ENCODE measurements around the gene ADRA2C. TPM values are rescaled to one million over a fixed set of nuclear protein-coding genes. Genes with fewer than 3 reads are reported as not detected.

ADRA2C gene
- total and polyA plus RNA-seq, 11 donors, result 3.4 to 7.7 (median 5.0) TPM

- peaks cover 0 to 66% (median 18%) of the 10 kb centered on the region in 9 donors for H3K27me3 ChIP-seq
- H3K36me3 ChIP-seq, result no peaks in the 10 kb centered on the region
- H3K9me3 ChIP-seq, result no peaks in the 10 kb centered on the region
- no peak for ATAC-seq
- 46 to 68% (median 51%) methylated on average over 4 to 18 of the region's 18 CpGs for WGBS, 4 donors
- H3K27ac ChIP-seq, result no peak overlapping the region
- TF ChIP-seq POLR2A (IDR thresholded peaks at IDR 0.05) (no peak), CTCF (IDR thresholded peaks at IDR 0.05) (no peak)
- intact Hi-C loops (cut with DNase I), result no loop called here
- no peak overlapping the region for H3K4me3 ChIP-seq
- H3K4me1 ChIP-seq, result no peaks in the 10 kb centered on the region
- DNase-seq, result peak in 1 of 5 donors; percentile 44
These were observed 37.3 kb downstream of the ADRA2C start for GRCh38 chr4:3803475-3803847.

- no peak for TF ChIP-seq POLR2A (IDR thresholded peaks at IDR 0.05)
- TF ChIP-seq CTCF (IDR thresholded peaks at IDR 0.05), result no peak
- DNase-seq, result peak in 1 of 5 donors; percentile 28
- H3K9me3 ChIP-seq, result no peaks in the 10 kb centered on the region
- H3K36me3 ChIP-seq, result no peaks in the 10 kb centered on the region
- no peaks in the 10 kb centered on the region for H3K4me1 ChIP-seq
- intact Hi-C loops (cut with DNase I), result no loop called here
- H3K27me3 ChIP-seq, result peaks cover 4 to 66% (median 23%) of the 10 kb centered on the region in 9 donors
- peak in 1 of 4 donors; percentile 14 for ATAC-seq
- 82 to 92% (median 88%) methylated on average over 8 of the region's 8 CpGs for WGBS, 4 donors
- no peak overlapping the region for H3K27ac ChIP-seq
- no peak overlapping the region for H3K4me3 ChIP-seq
These were observed 37.8 kb downstream of the ADRA2C start for GRCh38 chr4:3803946-3804345.

- H3K4me3 ChIP-seq, result no peak overlapping the region
- DNase-seq, result peak in 1 of 5 donors; percentile 30
- no peak overlapping the region for H3K27ac ChIP-seq
- 83 to 88% (median 84%) methylated on average over 8 of the region's 8 CpGs for WGBS, 4 donors
- H3K36me3 ChIP-seq, result no peaks in the 10 kb centered on the region
- H3K27me3 ChIP-seq, result peaks cover 6 to 66% (median 23%) of the 10 kb centered on the region in 9 donors
- no peak for ATAC-seq
- intact Hi-C loops (cut with DNase I), result no loop called here
- TF ChIP-seq POLR2A (IDR thresholded peaks at IDR 0.05) (no peak), CTCF (IDR thresholded peaks at IDR 0.05) (no peak)
- H3K4me1 ChIP-seq, result no peaks in the 10 kb centered on the region
- H3K9me3 ChIP-seq, result no peaks in the 10 kb centered on the region
These were observed 38.8 kb downstream of the ADRA2C start for GRCh38 chr4:3805026-3805425.

GRCh38 chr4:3805731-3806130, 39.5 kb downstream of the ADRA2C start:
- Histone ChIP-seq H3K4me1 (no peaks in the 10 kb centered on the region), H3K9me3 (no peaks in the 10 kb centered on the region), H3K4me3 (no peak overlapping the region), H3K27me3 (peaks cover 6 to 62% (median 22%) of the 10 kb centered on the region in 9 donors), H3K36me3 (no peaks in the 10 kb centered on the region), H3K27ac (no peak overlapping the region)
- TF ChIP-seq CTCF (IDR thresholded peaks at IDR 0.05) (no peak), POLR2A (IDR thresholded peaks at IDR 0.05) (no peak)
- DNase-seq (peak in 1 of 5 donors; percentile 16), ATAC-seq (no peak)
- intact Hi-C loops (cut with DNase I), result no loop called here
- 92 to 98% (median 94%) methylated on average over 5 to 11 of the region's 11 CpGs for WGBS, 4 donors
